Stomach (tissue), 4 donors: ENCODE measurements around the gene STAT5B.

Source experiments
- CTCF ChIP-seq, 7 experiments: fragments of 450-650 bp in 4 of 7; fragments of 200-600 bp in 3 of 7; sonication (generic) in 3 of 7; IDR thresholded peaks; one replicate each; pipeline ENCODE4 v1.5.1; 2016 to 2019; ENCODE audit warnings: antibody characterized with exemption in 7 of 7, control low read depth in 2 of 7, mild to moderate bottlenecking in 1 of 7
- POLR2A ChIP-seq, 4 donors: fragments of 450-650 bp; IDR thresholded peaks; one replicate each; pipeline ENCODE4 v1.6.1; 2016; ENCODE audit warnings: antibody characterized with exemption in 4 of 4, control low read depth in 2 of 4, mild to moderate bottlenecking in 1 of 4, moderate library complexity in 1 of 4
- POLR2AphosphoS5 ChIP-seq, 3 donors: sonication (generic); formaldehyde crosslinking; IDR thresholded peaks; one replicate each; pipeline ENCODE4 v1.6.1; 2016; ENCODE audit warnings: antibody characterized with exemption in 3 of 3

GRCh38 chr17:42272162-42272907 lies 3.9 kb downstream of the STAT5B start:
- no peak for TF ChIP-seq CTCF (IDR thresholded peaks at IDR 0.05)
- TF ChIP-seq POLR2AphosphoS5 (IDR thresholded peaks at IDR 0.05), result no peak
- no peak for TF ChIP-seq POLR2A (IDR thresholded peaks at IDR 0.05)
